ENCODE data around the gene TNIP3. TPM values are rescaled to one million over a fixed set of nuclear protein-coding genes. Genes with fewer than 3 reads are reported as not detected.

The TNIP3 gene
- total and polyA plus RNA-seq, 2 of the 4 experiments (the other 2 are of a cell fraction) = 0.10 to 0.18 TPM

DNA sequence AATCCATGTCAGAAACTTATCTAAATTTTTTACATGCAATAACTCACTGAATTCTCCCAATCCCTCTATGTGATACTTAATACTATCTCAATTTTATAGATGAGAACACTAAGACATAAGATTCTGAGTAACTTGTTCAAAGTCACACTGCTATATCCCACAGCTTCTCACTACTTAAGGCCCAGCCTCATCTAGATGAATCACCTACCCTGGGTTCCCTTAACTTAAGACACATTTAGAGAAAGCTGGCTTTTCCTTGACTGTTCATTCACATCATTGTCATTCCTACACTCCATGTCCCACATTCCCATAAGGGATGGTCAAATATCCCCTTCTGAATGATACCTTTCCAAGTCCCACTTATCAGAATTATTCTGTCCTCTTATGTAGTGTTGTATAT, 21.0 kb downstream of the TNIP3 start:
- Histone ChIP-seq H3K56ac (ENCODE audit: extremely low read depth, insufficient read depth, low read length) (no peak overlapping the region), H2BK15ac (ENCODE audit: low read depth, low read length) (no peak overlapping the region), H2BK120ac (ENCODE audit: low read depth, low read length) (no peak overlapping the region), H3K4me1 (ENCODE audit: control insufficient read depth, insufficient read depth, low read length) (peaks cover 5% of the 10 kb centered on the region), H3K14ac (replicated peaks; ENCODE audit: low read depth, low read length) (no peak overlapping the region), H3K4ac (ENCODE audit: low read depth, low read length) (no peak overlapping the region), H4K91ac (ENCODE audit: insufficient read depth, low read depth, low read length) (no peak overlapping the region), H3K36me3 (ENCODE audit: control insufficient read depth, insufficient read depth, low read length) (no peaks in the 10 kb centered on the region), H4K8ac (ENCODE audit: low read depth in 2 of 2, low read length in 2 of 2) (no peak overlapping the region), H3K18ac (ENCODE audit: low read depth, low read length) (no peak overlapping the region), H3K9ac (ENCODE audit: low read depth, low read length) (no peak overlapping the region), H3K4me2 (ENCODE audit: low read depth, low read length) (no peak overlapping the region), H3K27ac (ENCODE audit: insufficient read depth, low read length) (no peak overlapping the region), H3K4me3 (ENCODE audit: insufficient read depth, low read depth, low read length) (no peak overlapping the region), H3K79me1 (ENCODE audit: low read depth in 1 of 2, low read length in 2 of 2) (no peaks in the 10 kb centered on the region), H2AK9ac (replicated peaks; ENCODE audit: low read depth, low read length, poor library complexity) (no peak overlapping the region), H2BK5ac (ENCODE audit: low read depth, low read length, poor library complexity, severe bottlenecking) (no peak overlapping the region), H2AFZ (replicated peaks; ENCODE audit: low read length, poor library complexity) (no peak overlapping the region), H4K20me1 (ENCODE audit: insufficient read depth, low read length) (no peaks in the 10 kb centered on the region), H3K23ac (ENCODE audit: low read depth, low read length) (no peak overlapping the region), H2BK20ac (ENCODE audit: low read depth, low read length) (no peak overlapping the region), H3K9me1 (ENCODE audit: insufficient read depth, low read length) (peaks cover 4% of the 10 kb centered on the region; the same call in 1 of the 2 replicates), H3K9me3 (ENCODE audit: control insufficient read depth, insufficient read depth, low read length) (no peaks in the 10 kb centered on the region), H2AK5ac (ENCODE audit: low read depth, low read length) (no peak overlapping the region), H4K5ac (ENCODE audit: low read depth, low read length) (no peak overlapping the region), H3K27me3 (ENCODE audit: control insufficient read depth, insufficient read depth, low read length) (no peaks in the 10 kb centered on the region)
- intact Hi-C loops (cut with micrococcal nuclease) (no loop called here), dilution Hi-C loops (cut with HindIII; ENCODE audit: low sequenced_read_pairs, unreplicated experiment) (no loop called here), in situ Hi-C loops (cut with MboI; ENCODE audit: low sequenced_read_pairs) (no loop called here)
- no TSS peak for BruUV-seq (replicated peaks)
- ATAC-seq (ENCODE audit: low read depth) (no peak), DNase-seq (peak; percentile 11)
- POLR2A ChIA-PET (ENCODE audit: unreplicated experiment) = no interaction called here
- CTCF ChIA-PET = no interaction called here
- TF ChIP-seq CEBPB (IDR thresholded peaks at IDR 0.05; ENCODE audit: low read depth, low read length) (no peak), MAZ (IDR thresholded peaks at IDR 0.05; ENCODE audit: borderline replicate concordance, low read depth, low read length) (no peak), CTCF (conservative IDR thresholded peaks at IDR 0.05; ENCODE audit: low read depth, low read length) (no peak), CHD1 (IDR thresholded peaks at IDR 0.05; ENCODE audit: low read depth, low read length) (no peak), USF2 (IDR thresholded peaks at IDR 0.05; ENCODE audit: low read depth, low read length) (no peak), FOS (IDR thresholded peaks at IDR 0.05; ENCODE audit: low read depth, low read length) (no peak), BHLHE40 (IDR thresholded peaks at IDR 0.05; ENCODE audit: low read depth, low read length) (no peak), RAD21 (IDR thresholded peaks at IDR 0.05; ENCODE audit: low read length) (no peak), MAFK (IDR thresholded peaks at IDR 0.05; ENCODE audit: low read depth, low read length) (no peak)
